HG02610 (cell line): ENCODE measurements around the gene CHST6.
A peak's percentile ranks its signal among the peaks of the same experiment; 100 is the strongest.
"Not testable (repeated sequence)": the region's sequence is repeated elsewhere in the genome, so short reads cannot be mapped to it uniquely, and the experiment has no call there.

Source experiments
- ATAC-seq: cut with Tn5 transposase; IDR thresholded peaks from one replicate; pipeline ENCODE4 v1.9.1; 2021; ENCODE audit warnings: mild to moderate bottlenecking, moderate library complexity; ENCODE audit not compliant: unreplicated experiment

The CHST6 gene

GRCh38 chr16:75495076-75495674, at the start of gene CHST6:
Gene CHST6 (minus strand): TSS chr16:75495441. CDS start chr16:75479828, 15,613 bp downstream.
- ATAC-seq: peak; percentile 81

DNA sequence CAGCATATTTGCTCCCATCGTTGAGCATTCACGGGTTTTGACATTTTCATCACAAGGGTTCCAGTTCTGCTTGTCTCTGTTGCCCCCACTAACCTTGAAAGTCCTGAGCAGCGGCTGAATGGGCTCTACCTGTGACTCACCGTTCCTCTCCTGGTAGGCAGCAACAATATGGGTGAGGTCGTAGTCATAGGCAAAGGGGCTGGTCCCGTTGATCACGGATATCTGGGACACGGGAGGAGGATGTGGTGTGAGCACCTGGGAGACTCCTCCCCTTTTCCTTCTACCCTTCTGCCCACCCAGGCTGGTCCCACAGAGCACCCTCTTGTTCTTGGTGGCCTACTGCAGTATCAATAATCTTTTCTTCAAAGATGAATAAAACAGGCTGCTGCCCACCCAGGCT, 47.2 kb upstream of the CHST6 start:
- ATAC-seq: not testable (repeated sequence)

- ATAC-seq: no peak
These were observed 46.0 kb upstream of the CHST6 start for GRCh38 chr16:75541236-75541635.

DNA sequence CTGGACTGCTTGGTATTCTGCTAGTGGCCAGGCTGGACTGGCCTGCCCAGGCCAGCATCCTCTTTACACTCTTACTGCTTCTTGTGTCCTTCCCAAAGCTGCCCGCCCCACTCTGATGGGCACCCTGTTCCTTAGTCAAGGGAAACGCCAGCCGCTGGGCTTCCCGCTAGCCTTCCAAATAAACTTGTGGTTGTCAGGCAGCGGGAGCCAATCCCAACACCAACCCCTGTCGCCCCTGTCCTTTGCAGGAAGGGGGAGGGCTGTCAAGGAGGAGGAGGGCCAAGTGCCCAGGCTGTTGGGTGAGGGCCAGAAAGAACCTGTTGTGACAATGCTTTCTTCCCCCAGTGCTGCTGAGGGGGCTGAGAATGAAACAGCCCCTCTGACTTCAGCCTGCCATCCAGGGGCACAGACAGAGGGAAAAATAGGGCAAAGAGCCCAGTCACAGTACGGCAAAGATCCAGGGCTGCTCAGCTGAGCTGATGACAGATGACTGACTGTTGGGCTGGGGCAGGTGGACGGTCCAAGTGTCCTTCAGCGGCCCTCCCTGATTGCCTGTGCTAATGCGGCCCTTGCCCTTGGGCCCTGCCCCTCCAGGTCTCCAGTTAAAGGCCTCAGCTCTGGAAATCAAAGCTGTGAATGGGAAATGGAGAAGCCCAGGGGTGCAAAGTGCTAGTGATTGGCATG, 43.8 kb upstream of the CHST6 start:
- ATAC-seq: not testable (repeated sequence)

DNA sequence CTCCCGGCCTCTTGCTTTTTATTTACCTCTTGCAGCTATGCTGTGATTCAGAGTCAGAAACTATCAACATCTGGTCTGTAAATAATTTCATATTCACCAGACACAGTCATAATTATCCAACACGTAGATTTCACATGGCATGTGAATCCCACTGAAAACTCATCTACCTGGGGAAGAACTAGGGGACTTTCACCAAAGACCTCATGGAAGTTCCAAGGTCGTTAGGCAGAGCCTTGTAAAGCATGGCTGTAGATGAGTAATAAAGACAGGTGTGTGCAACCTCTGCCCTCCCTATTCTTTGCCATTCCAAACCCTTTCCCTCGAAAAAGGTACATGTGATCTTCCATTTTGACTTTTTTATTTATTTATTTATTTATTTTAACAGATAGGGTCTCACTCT, 42.5 kb upstream of the CHST6 start:
- ATAC-seq: no peak

DNA sequence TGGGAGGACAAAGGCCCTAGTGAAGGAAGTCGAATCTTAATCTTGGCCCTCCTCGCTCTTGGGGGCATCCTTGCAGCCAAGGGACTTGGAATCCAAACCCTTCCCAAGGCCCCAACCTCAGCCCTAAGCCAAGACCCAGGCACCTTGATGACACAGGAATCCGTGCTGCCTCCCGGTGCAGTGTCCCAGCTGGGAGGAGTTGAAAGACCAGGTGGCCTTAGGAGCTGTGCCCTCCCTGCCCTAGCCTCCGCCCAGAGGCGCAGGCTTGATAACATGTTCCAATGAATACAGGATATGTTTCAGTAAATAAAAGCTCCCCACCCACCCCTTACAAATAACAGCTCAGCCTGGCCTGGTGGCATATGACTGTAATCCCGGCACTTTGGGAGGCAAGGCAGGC, 40.7 kb upstream of the CHST6 start, which contains the start of gene CHST5:
Gene CHST5, minus strand, starts transcription at position 208 of the 400 bp plus-strand sequence. CDS start 5,724 bp downstream, outside the sequence.
- ATAC-seq: no peak

- ATAC-seq: no peak
These were observed 40.1 kb upstream of the CHST6 start for GRCh38 chr16:75535211-75535843.

DNA sequence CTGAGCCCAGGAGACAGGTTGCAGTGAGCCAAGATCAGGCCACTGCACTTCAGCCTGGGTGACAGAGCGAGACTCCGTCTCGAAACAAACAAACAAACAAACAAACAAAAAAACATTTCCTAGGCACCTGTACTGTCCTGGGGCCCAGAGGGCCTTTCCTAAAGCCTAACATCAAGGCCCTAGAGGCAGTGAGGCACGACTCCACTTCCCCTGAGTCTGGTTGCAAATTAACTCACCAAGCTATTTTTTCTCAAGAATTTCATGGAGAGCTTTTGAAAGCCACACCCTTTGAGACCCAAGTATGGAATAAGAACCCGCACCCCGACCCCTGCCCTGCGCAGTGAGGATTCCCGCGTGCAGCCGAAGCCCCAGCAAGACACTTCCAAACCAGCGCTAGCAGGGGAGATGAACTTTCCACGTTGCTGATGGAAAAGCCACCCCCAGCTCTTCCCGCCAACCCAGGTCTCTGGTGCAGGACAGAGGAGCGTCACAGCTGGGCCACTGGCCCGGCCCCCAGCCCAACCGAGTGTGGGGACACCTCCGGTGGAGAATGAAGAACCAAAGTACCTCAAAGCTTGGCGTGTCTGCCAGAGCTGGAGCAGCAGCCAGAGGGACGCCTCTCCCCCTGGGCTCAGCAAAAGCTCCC, 39.4 kb upstream of the CHST6 start:
- peak; percentile 53 for ATAC-seq

GRCh38 chr16:75532791-75533190, 37.5 kb upstream of the CHST6 start:
- no peak for ATAC-seq

GRCh38 chr16:75532142-75532765, 37.0 kb upstream of the CHST6 start:
- no peak for ATAC-seq

GRCh38 chr16:75529959-75530358, 34.7 kb upstream of the CHST6 start:
- ATAC-seq: no peak

DNA sequence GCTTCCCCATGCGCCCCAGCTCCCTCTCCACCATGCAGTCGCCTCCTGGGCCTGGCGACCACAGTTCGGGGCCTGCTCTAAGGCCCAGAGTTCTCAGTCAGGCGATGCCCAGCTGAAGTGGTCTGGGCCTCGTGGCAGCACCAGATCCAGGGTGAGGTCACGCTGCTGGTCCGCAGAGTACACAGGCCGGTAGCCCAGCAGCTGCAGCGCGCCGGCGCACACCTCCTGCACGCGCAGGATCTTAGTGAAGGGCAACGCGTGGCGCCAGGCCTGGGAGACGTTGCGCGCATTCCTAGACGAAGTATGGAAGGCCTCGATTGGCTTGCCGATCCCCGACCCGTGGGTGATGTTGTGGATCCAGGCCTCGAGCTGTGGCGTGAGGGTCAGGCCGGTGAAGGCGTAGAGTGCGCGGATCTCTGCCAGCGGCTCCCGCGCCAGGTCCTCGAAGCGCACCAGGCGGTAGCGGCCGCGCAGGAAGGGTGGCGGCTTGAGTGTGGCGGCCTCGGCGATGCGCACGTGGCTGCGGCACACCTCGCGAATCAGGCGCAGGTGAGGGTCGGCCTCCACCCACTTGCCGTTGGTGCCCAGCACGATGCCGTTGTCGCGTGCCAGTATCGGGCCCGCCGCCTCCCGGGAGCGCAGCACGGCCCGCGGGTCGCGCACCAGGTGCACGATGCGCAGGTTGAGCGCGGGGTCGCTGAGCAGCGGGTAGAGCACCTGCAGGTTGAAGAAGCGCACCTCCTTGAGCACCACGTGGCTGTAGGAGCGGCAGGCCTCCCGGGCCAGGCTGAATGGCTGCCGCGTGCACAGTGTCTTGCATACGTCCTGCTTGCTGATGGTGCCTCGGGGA, 34.0 kb upstream of the CHST6 start:
- no peak for ATAC-seq

DNA sequence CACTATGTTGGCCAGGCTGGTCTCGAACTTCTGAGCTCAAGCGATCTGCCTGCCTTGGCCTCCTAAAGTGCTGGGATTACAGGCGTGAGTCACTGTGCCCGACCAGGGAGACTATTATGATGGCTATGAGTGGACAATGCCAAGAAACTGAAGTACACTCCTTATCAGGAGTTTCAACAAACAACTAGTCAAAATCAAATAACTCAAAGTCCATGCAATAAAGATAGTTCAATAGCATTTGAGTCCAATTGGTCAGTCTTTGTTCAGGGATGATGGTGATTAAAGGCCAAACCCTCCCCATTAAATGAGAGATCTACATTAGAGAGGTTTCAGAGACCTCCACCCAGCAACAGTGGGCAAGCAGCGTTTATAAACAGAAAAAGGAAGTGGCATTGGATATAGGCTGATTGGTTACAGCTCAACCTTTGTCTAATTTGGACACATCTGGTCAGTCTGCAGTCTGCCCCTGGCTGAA, 32.6 kb upstream of the CHST6 start:
- no peak for ATAC-seq

DNA sequence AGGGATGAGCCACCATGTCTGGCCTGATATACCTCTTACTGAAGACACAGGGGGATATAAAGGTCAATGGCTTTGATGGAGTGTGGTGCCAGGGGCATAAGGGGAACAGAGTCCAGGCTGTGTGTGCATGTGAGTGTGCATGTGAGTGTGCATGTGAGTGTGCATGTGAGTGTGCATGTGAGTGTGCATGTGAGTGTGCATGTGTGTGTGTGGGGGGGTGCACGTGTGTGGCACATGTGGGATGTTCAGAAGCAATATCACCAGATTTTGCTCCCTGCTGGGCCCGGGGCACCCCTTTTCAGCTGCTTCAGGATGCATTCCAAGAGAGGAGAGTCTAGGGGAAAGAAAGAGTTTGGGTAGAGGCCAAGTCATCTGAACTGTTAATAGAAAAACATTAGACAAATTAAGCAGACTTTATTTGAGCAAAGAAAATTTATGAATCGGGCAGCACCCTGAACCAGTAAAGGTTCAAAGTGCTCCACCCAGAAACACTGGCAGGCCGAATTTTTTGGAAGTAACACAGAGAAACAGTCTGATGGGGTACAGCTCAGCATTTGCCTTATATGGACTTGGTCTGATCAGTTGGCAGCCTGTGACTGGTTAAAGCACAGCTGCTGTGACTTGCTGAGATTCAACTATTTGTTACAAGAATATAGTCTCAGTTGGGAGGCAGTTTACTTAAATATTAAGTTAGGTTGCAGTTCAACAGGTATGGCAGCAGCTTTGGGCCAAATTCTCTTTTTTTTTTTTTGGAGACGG, 31.0 kb upstream of the CHST6 start:
- no peak for ATAC-seq

- ATAC-seq: no peak
These were observed 23.9 kb upstream of the CHST6 start for GRCh38 chr16:75519175-75519574.

GRCh38 chr16:75516189-75516966, 21.1 kb upstream of the CHST6 start:
- ATAC-seq: peak; percentile 23

GRCh38 chr16:75514296-75514695, 19.1 kb upstream of the CHST6 start:
- no peak for ATAC-seq

- no peak for ATAC-seq
These were observed 11.3 kb upstream of the CHST6 start for GRCh38 chr16:75506574-75506973.

DNA sequence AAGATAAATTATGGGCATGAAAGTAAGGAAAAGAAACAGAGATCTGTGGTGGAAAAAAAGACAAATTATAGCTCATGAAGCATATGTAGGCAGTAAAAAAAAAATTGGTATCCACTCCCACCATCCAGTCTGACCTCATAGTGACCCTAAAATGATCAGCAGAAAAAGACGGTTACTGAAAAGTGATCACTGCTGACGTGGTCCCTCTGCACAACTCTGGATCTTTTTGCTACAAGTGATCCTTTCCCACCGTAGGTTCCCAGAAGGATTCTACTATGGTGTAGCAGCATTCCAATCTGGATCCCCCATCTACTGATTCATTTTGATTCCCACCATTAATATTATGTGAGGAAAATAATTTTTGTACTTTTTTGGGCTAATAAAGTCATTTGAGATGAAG, 10.9 kb upstream of the CHST6 start:
- no peak for ATAC-seq
